ENCODE results near the gene ARHGAP42.

ARHGAP42 gene

GRCh38 chr11:100870138-100870537 lies 183.1 kb downstream of the ARHGAP42 start:
- Histone ChIP-seq H3K27ac (replicated peaks) (no peak overlapping the region), H3K27me3 (ENCODE audit: insufficient read depth, poor library complexity, severe bottlenecking) (no peaks in the 10 kb centered on the region), H3K4me3 (replicated peaks; ENCODE audit: insufficient read depth, low read length) (no peak overlapping the region)
- TF ChIP-seq SPI1 (IDR thresholded peaks at IDR 0.05; ENCODE audit: borderline replicate concordance, low read depth) = no peak
- TF ChIP-seq, protein P1, sequence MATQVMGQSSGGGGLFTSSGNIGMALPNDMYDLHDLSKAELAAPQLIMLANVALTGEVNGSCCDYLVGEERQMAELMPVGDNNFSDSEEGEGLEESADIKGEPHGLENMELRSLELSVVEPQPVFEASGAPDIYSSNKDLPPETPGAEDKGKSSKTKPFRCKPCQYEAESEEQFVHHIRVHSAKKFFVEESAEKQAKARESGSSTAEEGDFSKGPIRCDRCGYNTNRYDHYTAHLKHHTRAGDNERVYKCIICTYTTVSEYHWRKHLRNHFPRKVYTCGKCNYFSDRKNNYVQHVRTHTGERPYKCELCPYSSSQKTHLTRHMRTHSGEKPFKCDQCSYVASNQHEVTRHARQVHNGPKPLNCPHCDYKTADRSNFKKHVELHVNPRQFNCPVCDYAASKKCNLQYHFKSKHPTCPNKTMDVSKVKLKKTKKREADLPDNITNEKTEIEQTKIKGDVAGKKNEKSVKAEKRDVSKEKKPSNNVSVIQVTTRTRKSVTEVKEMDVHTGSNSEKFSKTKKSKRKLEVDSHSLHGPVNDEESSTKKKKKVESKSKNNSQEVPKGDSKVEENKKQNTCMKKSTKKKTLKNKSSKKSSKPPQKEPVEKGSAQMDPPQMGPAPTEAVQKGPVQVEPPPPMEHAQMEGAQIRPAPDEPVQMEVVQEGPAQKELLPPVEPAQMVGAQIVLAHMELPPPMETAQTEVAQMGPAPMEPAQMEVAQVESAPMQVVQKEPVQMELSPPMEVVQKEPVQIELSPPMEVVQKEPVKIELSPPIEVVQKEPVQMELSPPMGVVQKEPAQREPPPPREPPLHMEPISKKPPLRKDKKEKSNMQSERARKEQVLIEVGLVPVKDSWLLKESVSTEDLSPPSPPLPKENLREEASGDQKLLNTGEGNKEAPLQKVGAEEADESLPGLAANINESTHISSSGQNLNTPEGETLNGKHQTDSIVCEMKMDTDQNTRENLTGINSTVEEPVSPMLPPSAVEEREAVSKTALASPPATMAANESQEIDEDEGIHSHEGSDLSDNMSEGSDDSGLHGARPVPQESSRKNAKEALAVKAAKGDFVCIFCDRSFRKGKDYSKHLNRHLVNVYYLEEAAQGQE (IDR thresholded peaks at IDR 0.05; ENCODE audit: insufficient replicate concordance, low read depth) = no peak
- TF ChIP-seq POLR2AphosphoS5 (IDR thresholded peaks at IDR 0.05; ENCODE audit: low read depth) = no peak
- no peak for TF ChIP-seq GABPA (IDR thresholded peaks at IDR 0.05; ENCODE audit: low read depth)
- TF ChIP-seq, protein P2, sequence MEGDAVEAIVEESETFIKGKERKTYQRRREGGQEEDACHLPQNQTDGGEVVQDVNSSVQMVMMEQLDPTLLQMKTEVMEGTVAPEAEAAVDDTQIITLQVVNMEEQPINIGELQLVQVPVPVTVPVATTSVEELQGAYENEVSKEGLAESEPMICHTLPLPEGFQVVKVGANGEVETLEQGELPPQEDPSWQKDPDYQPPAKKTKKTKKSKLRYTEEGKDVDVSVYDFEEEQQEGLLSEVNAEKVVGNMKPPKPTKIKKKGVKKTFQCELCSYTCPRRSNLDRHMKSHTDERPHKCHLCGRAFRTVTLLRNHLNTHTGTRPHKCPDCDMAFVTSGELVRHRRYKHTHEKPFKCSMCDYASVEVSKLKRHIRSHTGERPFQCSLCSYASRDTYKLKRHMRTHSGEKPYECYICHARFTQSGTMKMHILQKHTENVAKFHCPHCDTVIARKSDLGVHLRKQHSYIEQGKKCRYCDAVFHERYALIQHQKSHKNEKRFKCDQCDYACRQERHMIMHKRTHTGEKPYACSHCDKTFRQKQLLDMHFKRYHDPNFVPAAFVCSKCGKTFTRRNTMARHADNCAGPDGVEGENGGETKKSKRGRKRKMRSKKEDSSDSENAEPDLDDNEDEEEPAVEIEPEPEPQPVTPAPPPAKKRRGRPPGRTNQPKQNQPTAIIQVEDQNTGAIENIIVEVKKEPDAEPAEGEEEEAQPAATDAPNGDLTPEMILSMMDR (IDR thresholded peaks at IDR 0.05; ENCODE audit: insufficient read depth, low read length) = no peak
- DNase-seq (ENCODE audit: low read depth in 1 of 2, low spot score in 1 of 2) = no peak

DNA sequence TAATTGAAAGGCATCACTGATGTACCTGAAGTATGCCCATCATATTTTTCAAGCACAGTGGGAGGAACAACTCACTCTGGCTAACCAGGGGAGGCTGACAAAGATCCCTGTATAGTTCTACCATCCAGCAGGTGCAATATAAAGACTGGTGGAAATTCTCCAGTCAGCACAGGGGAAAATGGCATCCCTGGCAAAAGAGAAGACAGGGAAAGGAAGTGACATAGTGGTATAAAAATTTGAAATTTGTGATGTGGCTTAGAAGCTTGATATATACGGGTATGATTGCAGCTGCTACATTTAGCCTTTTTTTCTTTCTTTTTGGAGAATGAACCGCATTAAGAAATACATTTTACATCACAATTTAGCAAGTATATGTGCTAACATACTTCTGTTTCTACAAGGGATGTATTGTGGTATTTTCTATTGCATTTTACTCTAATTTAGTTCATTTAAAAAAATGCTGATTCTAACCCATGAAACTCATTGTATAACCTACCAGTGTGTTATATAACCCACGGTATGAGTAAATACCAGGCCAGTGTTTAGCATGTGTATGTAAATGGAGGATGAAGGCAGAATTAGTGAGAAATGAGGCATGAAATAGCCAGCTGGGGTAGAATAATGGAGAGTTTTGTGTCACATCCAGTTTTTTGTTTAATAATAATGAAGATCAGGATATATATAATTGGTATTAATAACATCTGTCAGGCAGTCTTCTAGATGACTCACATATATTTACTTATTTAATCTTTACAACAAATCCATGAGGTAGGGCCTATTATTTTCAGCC lies 186.1 kb downstream of the ARHGAP42 start:
- Histone ChIP-seq H3K27me3 (ENCODE audit: insufficient read depth, poor library complexity, severe bottlenecking) (no peaks in the 10 kb centered on the region), H3K4me3 (replicated peaks; ENCODE audit: insufficient read depth, low read length) (no peak overlapping the region), H3K27ac (replicated peaks) (no peak overlapping the region)
- DNase-seq (ENCODE audit: low read depth in 1 of 2, low spot score in 1 of 2) = no peak
- TF ChIP-seq, protein P1 (IDR thresholded peaks at IDR 0.05; ENCODE audit: insufficient replicate concordance, low read depth) = no peak
- TF ChIP-seq GABPA (IDR thresholded peaks at IDR 0.05; ENCODE audit: low read depth) (no peak), POLR2AphosphoS5 (IDR thresholded peaks at IDR 0.05; ENCODE audit: low read depth) (no peak), SPI1 (IDR thresholded peaks at IDR 0.05; ENCODE audit: borderline replicate concordance, low read depth) (no peak)
- TF ChIP-seq, protein P2 (IDR thresholded peaks at IDR 0.05; ENCODE audit: insufficient read depth, low read length) = no peak

DNA sequence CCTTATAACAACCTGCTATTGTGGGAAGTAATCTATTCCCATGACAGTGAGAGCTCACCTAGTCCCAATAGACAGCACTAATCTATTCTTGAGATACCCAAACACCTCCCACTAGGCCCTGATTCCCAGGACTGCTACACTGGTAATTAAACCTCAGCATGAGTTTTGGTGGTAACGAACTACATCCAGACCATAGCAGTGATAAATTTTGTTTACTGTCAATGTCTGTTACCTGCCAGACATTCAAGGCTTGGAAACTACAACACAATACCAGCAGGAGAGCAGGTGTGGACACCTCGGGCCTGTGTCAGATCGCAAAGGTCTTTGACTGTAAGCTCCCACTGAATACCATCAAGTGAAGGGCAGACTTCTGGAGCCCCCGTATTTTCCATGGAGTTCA lies 187.1 kb downstream of the ARHGAP42 start:
- Histone ChIP-seq H3K27me3 (ENCODE audit: insufficient read depth, poor library complexity, severe bottlenecking) (no peaks in the 10 kb centered on the region), H3K4me3 (replicated peaks; ENCODE audit: insufficient read depth, low read length) (no peak overlapping the region), H3K27ac (replicated peaks) (no peak overlapping the region)
- TF ChIP-seq, protein P2 (IDR thresholded peaks at IDR 0.05; ENCODE audit: insufficient read depth, low read length) = no peak
- TF ChIP-seq GABPA (IDR thresholded peaks at IDR 0.05; ENCODE audit: low read depth) (no peak), POLR2AphosphoS5 (IDR thresholded peaks at IDR 0.05; ENCODE audit: low read depth) (no peak), SPI1 (IDR thresholded peaks at IDR 0.05; ENCODE audit: borderline replicate concordance, low read depth) (no peak)
- TF ChIP-seq, protein P1 (IDR thresholded peaks at IDR 0.05; ENCODE audit: insufficient replicate concordance, low read depth) = no peak
- no peak for DNase-seq (ENCODE audit: low read depth in 1 of 2, low spot score in 1 of 2)

Data from HL-60 (cell line).